HEK293T (cell line): Measurements from ENCODE around the gene MRPS27.

Source experiments
- ARNT ChIP-seq: fragments of 450-650 bp; IDR thresholded peaks from 2 replicates; pipeline ENCODE4 v1.6.1; 2017; ENCODE audit warnings: mild to moderate bottlenecking
- BHLHE40 ChIP-seq: fragments of 450-650 bp; IDR thresholded peaks from 2 replicates; pipeline ENCODE4 v1.6.1; 2016; ENCODE audit warnings: mild to moderate bottlenecking, moderate library complexity, borderline replicate concordance
- FOXA1 ChIP-seq: fragments of 450-650 bp; IDR thresholded peaks from 2 replicates; pipeline ENCODE4 v1.6.1; 2016; ENCODE audit warnings: mild to moderate bottlenecking
- FOXM1 ChIP-seq: fragments of 450-650 bp; IDR thresholded peaks from 2 replicates; pipeline ENCODE4 v1.6.1; 2017; ENCODE audit warnings: mild to moderate bottlenecking, borderline replicate concordance

- TF ChIP-seq FOXA1 (no peak), FOXM1 (no peak), ARNT (no peak), BHLHE40 (no peak)
Measured at GRCh38 chr5:72206994-72207393, 113.0 kb downstream of the MRPS27 start.
